Cardiac fibroblast (primary cell): ENCODE results near the gene OSBPL2.

Experiments used
- DNase-seq, 2 donors: peaks; one replicate each; pipeline versions ENCODE4 v3.0.0 to v3.0.0-alpha.2; 2010; ENCODE audit warnings: low read depth in 2 of 2
- H3K4me3 ChIP-seq, 2 donors: replicated peaks in 1 of 2; 1 replicate in 1 of 2; 2 replicates in 1 of 2; pipeline ENCODE4 v1.5.1; 2011; ENCODE audit warnings: low read depth in 2 of 2, low read length in 2 of 2, mild to moderate bottlenecking in 2 of 2, moderate library complexity in 1 of 2
- TF ChIP-seq, protein P1 (sequence below): IDR thresholded peaks from one replicate; pipeline ENCODE4 v1.5.1; 2011; ENCODE audit warnings: low read depth, mild to moderate bottlenecking, low read length, inconsistent platforms

OSBPL2 gene

DNA sequence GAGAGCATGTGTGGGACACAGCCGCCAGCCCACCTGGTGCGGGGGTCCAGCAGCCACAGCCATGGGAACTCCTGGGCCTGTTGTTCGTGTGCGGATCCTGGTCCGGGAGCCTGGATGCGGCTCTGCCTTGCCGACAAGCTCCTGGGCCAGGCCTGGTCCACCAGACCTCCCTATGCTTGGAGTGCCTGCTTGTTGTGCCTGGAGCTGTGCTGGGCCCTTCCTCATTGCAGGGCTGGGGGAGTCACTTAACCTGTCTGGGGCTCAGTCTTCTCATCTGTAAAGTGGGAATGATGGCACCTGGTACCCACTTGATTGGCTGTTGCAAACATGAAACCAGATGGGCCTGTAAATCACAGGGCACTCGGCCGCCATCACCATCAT is 2.6 kb upstream of the OSBPL2 start:
- DNase-seq: no peak
- no peak overlapping the region for H3K4me3 ChIP-seq
- TF ChIP-seq, protein P1, sequence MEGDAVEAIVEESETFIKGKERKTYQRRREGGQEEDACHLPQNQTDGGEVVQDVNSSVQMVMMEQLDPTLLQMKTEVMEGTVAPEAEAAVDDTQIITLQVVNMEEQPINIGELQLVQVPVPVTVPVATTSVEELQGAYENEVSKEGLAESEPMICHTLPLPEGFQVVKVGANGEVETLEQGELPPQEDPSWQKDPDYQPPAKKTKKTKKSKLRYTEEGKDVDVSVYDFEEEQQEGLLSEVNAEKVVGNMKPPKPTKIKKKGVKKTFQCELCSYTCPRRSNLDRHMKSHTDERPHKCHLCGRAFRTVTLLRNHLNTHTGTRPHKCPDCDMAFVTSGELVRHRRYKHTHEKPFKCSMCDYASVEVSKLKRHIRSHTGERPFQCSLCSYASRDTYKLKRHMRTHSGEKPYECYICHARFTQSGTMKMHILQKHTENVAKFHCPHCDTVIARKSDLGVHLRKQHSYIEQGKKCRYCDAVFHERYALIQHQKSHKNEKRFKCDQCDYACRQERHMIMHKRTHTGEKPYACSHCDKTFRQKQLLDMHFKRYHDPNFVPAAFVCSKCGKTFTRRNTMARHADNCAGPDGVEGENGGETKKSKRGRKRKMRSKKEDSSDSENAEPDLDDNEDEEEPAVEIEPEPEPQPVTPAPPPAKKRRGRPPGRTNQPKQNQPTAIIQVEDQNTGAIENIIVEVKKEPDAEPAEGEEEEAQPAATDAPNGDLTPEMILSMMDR: no peak

DNA sequence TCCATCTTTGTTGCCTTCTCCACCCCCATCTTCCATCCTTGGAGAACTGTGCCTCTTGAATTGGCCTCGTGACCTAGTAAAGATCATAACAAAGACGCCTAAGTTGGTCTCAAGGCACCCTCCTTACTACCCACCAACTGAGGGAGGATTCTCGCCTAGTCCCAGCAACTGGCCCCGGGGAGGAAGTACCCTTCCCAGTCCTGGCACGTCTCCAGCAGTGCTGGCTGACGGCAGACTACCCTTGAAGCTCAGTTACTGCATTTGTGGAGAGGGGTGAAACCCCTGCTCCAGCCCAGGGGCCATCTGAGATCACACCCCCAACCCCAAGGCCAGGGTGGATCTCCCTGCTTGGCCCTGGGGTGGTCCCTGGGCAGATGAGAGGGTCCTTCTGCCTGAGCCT is 2.1 kb upstream of the OSBPL2 start:
- DNase-seq: no peak
- H3K4me3 ChIP-seq: no peak overlapping the region
- TF ChIP-seq, protein P1: no peak

DNA sequence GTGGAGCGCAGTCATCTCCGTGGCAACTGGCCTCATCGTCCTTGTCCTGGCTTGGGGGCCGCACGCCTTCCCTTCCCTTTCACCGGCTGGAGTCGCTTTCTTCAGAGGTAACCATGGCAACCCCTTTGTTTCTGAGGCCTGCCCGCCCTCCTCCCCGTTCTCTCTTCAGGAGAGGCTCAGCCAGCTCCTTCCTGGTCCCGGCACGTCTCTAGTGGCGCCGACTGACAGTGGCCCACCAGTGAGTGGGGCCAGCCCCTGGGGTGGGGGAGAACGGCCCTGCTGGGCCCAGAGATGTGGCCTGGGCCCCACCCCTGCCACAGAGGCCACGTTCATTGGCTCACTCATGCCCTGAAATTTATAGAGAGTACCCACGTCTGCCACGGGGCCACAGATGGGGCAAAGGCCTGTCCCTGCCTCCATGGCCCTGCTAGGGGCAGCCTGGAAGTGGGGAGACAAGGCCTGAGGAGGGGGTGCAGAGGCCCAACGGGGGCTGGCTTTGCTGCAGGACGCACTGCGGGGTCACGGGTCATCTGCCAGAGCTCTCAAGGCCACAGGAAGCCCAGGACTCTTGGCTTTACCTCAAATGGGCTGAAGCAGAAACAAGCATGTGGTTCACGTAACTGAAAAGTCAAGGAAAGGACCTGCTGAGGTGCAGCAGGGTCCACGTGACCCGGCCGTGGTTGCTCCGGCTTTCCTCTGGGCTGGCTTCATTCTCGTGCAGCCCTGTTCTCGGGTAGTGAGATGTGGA is 1.4 kb upstream of the OSBPL2 start:
- no peak for DNase-seq
- H3K4me3 ChIP-seq: no peak overlapping the region
- TF ChIP-seq, protein P1: no peak

DNA sequence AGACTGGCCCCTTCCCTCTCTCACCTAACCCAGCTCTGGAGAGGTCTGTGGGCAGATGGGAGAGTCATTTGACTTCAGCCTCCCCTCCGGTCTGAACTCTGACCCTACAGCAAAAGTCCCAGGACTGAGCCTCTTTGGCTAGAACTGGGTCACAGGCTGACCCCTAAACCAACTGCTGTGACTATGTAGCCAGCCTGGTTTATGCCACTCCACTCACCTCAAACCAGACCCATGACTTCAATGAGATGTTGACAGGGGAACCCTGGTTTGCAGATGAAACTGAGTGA is 864 bp upstream of the OSBPL2 start:
- no peak overlapping the region for H3K4me3 ChIP-seq
- TF ChIP-seq, protein P1: no peak

DNA sequence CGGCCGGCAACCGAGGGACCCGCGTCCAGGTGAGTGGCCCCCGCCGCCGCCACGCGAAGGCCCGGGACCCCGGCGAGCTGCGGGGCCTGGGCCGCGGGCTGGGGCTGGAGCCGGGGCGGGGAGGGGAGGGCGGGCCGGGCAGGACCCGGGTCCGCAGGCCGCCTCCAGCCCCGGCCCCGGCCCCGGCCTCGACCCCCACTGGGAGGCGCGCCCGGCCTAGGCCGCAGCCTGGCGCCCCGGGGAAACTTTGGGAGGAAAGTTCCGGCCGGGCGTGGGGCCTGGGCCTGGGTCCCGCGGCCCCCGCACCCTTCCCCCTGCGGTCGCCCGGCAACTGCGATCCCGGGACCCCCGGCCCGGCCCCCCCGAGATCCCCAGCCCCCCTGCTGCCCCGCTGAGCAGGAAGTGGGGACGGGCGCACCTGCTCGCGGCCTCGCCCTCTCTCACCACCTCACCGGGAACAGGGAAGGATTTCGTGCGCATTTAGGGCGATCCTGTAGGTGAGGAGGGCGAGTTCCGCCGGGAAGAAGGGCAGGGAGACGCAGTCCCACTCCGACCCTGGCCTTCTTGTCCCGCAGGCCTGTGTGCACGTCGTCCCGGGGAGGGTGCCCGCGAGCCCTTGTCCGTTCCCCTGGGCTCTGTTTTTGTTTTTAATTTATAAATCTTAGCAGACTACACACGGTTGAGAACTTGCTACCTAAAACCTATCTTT is 402 bp downstream of the OSBPL2 start:
- H3K4me3 ChIP-seq: peak overlapping the region; percentile 60 to 68
- DNase-seq: peak in 1 of 2 donors; percentile 13
- TF ChIP-seq, protein P1: no peak

More for the DNA sequence above, 864 bp upstream of the OSBPL2 start:
- DNase-seq: no peak

DNA sequence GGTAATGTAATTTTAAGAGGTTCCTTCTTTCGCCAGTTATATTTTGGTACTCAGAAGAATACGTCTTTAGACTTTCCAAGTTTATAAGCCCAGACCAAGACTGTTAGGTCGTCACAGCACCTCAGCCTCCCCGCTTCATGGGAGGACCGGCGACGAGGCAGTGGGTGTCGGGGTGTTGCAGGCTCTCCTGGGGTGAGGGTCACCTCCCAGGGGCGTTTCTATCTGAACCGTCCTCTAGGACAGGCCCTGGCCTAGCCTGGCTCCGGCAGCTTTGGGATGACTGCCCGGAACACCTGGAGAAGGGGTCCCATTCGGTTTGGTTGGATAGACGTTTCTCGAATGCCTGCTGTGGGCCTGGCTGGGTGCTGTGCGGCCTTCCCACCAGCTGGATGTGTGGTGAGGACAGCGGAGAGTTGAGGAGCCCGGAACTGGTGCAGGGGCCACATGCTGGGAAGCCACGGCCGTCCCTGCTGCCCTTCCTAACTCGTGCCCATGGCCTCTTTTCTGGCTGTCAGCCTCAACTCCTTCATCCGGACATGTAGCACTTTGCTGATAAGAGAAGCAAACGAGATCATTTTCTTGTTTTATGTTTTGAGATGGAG is 1.1 kb downstream of the OSBPL2 start:
- TF ChIP-seq, protein P1: no peak
- H3K4me3 ChIP-seq: peak overlapping the region; percentile 60 to 68
- no peak for DNase-seq
